GM18505 (cell line): ENCODE data around the gene FBXL12.
"Not testable (repeated sequence)": the region's sequence is repeated elsewhere in the genome, so short reads cannot be mapped to it uniquely, and the experiment has no call there.

Experiments used
- ATAC-seq: cut with Tn5 transposase; IDR thresholded peaks from one replicate; pipeline ENCODE4 v1.9.1; 2021; ENCODE audit not compliant: unreplicated experiment
- POLR2A ChIP-seq: IDR thresholded peaks from 4 replicates; pipeline ENCODE4 v1.6.1; 2011; ENCODE audit warnings: borderline replicate concordance; ENCODE audit not compliant: insufficient read depth, insufficient read length; ENCODE audit errors: extremely low read depth

Gene FBXL12

DNA sequence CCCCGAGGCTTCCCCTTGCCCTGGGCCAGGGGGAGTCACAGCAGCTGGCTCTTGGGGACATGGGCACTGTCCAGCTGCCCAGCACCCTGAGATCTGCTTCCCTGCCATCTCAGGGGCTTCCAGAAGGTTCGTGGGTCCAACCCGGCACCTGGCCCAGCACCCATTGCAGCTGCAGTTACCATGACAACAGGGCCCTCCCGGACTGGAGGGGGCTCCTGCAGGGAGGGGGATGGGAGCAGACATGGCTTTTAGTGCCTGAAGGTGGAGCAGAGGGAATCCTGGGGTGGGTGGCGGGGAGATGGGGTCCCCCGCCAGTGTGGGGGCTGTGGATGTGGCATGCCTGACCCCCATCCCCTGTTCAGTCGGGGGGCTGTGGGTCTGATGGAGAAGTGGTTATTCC lies 30.9 kb upstream of the FBXL12 start:
- no peak for ATAC-seq
- no peak for TF ChIP-seq POLR2A

DNA sequence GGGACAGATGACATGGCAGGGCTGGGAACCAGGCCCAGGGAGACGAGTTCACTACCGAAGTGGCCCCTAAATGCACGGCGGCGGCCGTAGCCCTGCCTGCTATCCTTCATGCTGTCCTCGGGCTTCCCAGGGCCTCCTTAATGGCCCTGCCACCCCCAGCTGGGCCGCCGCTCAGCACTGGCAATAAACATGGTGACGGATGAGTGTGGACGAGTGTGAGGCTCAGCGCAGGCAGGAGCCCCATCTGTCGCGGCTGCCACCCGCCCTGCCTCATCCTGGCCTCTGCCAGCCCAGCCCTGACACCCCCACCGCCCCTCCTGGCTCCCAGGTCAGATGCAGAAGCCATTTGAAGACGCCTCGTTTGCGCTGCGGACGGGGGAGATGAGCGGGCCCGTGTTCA lies 29.9 kb upstream of the FBXL12 start:
- no peak for ATAC-seq

DNA sequence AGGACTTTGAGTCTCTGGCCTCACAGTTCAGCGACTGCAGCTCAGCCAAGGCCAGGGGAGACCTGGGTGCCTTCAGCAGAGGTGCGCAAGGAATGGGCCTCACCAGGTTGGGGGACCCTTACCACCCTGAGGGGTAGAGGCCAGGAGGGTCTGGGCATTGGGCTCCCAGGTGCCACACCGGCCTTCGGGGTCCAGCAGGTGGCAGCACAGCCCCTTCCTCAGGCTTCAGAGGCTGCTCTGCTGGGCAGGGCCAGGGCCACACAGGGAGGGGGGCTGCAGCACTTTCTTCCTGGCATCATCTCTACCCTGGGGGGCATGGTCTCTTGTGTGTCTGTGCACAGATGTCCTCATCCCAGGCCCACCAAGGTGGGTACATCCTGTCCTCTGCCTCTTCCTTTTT lies 29.2 kb upstream of the FBXL12 start:
- no peak for TF ChIP-seq POLR2A
- ATAC-seq, result no peak

More for the DNA sequence above, 29.9 kb upstream of the FBXL12 start:
- no peak for TF ChIP-seq POLR2A

DNA sequence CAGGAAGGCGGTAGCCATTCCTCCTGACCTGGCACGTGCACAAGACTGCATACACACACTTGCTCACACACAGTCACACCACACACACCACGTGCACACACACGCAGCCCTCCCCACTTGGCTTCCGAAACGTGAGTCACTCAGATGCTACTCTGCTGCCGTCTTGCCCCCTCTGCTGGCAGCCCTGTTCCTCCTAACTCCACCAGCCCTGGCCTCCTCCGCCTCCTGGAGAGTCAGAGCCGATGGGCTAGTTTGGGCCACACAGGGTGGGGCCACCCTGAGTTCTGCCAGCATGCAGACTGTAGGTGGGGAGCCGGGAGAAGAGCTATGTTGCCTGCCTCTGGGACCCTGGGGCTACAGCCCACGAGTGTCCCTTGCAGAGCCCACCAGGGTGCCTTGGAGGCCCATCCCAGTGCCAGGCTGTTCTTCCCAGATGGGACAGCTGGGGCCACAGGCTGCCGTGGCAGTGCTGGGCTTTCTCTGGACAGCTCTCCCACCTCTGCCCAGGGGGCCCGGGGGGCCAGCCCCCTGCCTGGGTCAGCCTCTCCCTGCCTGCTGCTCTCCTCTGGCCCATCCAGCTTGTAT lies 28.3 kb upstream of the FBXL12 start:
- ATAC-seq, result no peak
- no peak for TF ChIP-seq POLR2A

DNA sequence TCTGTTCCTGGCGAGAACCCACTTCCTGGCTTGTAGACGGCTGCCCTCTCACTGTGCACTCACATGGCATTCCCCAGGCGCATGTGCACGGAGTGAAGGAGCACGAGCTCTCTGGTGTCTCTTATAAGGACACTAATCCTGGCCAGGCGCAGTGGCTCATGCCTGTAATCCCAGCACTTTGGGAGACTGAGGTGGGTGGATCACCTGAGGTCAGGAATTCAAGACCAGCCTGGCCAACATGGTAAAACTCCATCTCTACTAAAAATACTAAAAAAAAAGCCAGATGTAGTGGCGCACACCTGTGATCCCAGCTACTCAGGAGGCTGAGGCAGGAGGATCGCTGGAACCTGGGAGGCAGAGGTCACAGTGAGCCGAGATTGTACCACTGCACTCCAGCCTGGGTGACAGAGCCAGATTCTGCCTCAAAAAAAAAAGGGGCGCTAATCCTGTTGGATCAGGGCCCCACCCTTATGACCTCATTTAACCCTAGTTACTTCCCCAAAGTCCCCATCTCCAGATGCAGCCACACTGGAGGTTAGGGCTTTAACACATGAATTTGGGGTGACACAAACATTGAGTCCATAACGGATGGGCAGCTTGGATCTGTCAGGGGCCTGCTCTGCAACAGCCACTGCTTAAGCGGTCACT lies 24.9 kb upstream of the FBXL12 start:
- not testable (repeated sequence) for ATAC-seq

DNA sequence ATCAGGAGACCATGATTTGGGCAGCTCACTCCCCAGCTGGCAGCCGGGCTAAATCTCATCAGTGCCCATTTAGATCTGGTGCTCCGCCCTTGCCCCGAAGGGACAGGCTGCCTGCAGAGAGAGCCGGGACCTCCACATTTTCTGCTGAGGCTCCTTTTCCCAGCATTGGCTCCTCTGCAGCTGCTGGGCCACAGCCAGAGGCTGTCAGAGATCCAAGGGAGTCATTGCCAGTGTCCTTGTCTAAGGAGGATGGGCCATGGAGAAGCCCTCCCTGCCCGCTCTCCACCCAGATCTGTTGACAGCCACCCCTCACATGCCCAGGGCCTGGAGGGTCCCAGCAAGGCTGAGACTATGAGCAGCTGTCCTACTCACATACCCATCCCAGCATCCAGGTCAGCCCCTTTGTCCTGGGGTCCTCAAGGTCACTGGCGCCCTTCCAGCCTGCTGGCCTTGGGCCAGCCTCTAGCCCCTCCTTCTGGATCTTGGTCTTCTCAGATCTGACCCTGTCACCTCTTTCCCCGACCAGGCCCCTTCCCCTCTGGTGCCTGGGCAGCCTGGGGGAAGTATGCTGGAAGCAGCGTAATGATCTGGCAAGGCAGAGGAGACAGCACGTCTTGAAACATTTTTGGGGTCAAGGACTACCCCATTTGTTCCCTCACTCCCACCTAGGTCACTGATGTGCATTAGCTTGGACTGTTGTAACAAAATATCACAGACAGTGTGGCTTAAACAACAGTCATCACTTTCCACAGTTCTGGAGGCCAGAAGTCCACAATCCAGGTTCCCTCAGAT lies 24.2 kb upstream of the FBXL12 start:
- no peak for ATAC-seq
- no peak for TF ChIP-seq POLR2A

DNA sequence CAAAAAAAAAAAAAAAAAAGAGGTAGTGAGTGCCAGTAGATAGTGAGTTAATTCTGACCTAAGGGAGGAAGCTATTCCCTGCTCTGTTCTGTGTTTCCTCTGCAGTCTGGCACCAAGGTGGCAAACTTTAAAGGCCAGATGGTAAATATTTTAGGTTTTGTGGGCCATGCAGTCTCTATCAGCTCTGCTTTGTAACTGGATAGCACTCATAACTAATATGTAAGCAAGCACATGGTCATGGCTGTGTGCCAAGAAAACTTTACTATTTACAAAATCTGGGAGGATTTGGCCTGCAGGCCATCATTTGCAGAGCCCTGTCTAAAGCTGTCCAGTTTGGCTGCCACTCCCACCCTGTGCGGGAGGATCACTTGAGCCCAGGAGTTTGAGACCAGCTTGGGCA lies 20.5 kb upstream of the FBXL12 start:
- no peak for ATAC-seq

DNA sequence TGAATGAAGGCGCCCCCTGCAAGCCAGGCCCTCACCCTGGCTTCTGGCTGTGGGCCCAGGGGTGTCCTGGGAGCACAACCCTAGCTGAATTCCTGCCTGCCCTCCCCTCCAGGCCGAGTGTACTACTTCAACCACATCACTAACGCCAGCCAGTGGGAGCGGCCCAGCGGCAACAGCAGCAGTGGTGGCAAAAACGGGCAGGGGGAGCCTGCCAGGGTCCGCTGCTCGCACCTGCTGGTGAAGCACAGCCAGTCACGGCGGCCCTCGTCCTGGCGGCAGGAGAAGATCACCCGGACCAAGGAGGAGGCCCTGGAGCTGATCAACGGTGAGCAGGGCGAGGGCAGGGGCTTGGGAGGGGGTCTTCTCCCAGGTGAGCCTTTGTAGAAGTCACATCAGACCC lies 19.4 kb upstream of the FBXL12 start:
- TF ChIP-seq POLR2A, result no peak
- ATAC-seq, result no peak

More for the DNA sequence above, 20.5 kb upstream of the FBXL12 start:
- TF ChIP-seq POLR2A, result no peak

DNA sequence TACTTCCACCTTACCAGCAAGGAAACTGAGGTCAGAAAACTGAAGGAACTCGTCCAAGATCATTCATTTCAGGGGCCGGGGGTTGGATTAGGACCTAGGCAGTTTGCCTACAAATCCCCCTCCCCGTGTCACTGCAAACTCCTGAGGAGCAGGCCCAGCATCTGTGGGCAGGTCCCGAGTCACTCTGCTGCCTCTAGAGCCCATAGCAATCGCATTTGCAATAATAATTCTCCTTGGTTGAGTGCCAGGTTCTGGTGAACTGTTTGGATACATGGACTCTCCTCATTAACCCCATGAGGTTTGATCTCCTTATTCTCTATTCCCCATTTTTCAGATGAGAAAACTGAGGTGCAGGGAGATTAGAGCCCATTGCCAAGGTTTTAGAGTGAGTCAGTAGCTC lies 17.1 kb upstream of the FBXL12 start:
- no peak for ATAC-seq
- no peak for TF ChIP-seq POLR2A

DNA sequence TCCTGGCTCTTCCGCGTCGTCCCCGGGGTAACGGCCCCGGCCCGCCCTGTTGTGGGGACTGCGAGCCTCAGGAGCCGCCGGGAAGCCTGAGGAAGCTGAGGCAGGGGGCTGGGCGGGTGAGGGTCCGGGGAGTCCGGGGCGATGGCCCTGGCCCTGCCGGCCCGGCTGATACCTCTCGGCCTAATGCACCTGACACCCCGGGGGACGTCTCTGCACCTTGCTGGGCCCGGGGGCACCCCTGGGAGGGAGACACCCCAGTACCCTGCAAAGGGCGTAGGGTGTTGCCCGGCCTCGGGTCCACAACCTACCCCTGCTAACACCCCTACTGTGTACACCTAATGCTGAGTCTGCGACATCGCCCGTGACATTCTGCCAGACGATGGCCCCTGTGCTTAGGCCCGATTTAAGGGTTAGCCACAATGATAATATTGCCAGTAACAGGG lies 16.6 kb upstream of the FBXL12 start:
- no peak for ATAC-seq
- TF ChIP-seq POLR2A, result no peak

DNA sequence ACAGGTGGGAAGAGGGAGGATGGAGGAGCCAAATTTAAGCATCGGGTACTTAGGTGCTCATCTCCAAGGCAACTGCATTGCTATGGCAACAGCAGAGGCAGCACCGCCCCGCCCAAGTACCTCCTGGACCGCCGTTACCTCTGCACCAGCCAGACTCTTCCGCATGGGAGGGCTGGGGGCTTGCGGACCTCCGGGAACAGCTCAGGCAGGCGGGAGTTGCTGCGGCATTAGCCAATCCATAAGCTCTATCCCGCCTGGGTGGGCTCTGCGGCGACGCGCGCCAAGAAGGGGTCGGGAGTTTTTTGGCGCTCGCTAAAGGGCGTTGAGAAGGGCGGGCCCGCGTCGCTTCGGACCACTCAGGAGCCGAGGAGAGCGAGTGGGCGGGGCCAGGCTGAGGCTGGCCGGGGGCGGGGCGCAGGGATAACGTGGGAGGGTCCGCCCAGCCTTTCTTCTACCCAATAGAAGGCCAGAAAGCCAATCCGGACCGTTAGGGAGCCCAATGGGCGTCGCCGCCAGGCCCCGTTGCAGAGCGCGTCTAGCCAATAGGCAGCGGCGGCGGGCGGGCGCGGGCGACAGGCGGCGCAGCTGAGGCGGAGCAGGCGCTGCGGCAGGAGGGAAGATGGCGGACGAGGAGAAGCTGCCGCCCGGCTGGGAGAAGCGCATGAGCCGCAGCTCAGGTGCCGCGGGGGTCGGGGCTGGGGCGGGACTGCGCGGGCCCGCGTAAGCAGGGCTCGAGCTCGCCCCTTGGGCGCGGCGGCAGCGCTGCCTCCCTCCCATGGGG lies 16.0 kb upstream of the FBXL12 start, which contains the start of gene PIN1:
Gene PIN1, plus strand, starts transcription at position 593 of the 781 bp plus-strand sequence. Its CDS starts 27 bp downstream, at position 620.
- peak; percentile 78 for TF ChIP-seq POLR2A
- peak; percentile 90 for ATAC-seq

DNA sequence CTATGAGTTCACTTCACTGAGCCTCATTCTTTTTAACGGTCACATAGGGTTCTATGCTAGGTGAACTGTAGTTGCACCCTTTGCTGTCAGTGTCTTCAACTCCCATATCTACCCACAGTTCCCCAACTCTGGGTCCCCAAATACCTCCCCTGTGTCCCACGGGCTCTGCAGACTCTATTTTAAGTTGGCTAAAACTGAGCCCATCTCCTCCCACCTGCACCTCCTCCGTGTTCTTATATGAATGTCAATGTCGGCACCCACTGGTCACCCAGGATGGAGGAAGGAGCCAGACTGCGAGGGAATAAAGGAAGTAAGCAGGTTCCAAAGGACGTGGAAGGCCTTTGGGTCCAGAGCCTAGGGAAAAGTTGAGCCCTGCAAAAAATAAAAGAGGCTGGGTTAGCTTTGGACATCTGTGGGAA lies 15.4 kb upstream of the FBXL12 start:
- TF ChIP-seq POLR2A, result no peak
- ATAC-seq, result no peak

DNA sequence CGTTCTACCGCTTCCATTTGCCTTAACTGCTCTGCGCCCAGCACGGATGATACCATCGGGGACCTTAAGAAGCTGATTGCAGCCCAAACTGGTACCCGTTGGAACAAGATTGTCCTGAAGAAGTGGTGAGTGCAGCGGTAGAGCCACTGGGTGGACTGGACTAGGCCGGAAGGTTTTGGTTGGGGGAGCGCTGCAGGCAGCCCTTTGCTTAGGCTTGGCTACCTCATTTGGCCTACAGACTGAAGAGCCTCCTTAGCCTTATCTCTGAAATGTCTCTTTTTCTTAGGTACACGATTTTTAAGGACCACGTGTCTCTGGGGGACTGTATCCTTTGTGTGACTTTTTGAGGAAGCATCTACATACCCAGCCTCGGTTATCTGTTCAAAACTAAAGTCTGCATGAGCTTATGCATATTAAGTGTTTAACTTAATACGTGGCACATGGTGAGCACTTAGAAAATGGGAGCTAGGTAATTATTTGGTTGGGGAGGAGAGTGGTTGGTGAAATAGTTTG lies 9.7 kb upstream of the FBXL12 start:
- ATAC-seq, result no peak
- TF ChIP-seq POLR2A, result no peak
